T-helper 1 cell treated with Interleukin-12 subunit alpha and Interleukin-12 subunit beta and Interleukin-4 antibody, amounts not matched to agents 30 μg/mL and 1 μg/mL, for 36 hours (primary cell): ENCODE measurements around the gene NBAS.
"Not testable (repeated sequence)": the region's sequence is repeated elsewhere in the genome, so short reads cannot be mapped to it uniquely, and the experiment has no call there.

Experiments
- H3K27ac Mint-ChIP-seq: one replicate; pipeline ENCODE4 v1.8.0; 2021; ENCODE audit warnings: mild to moderate bottlenecking, mixed read lengths
- H3K27me3 Mint-ChIP-seq: one replicate; pipeline ENCODE4 v1.8.0; 2021; ENCODE audit warnings: low read depth, mixed read lengths
- H3K36me3 Mint-ChIP-seq: one replicate; pipeline ENCODE4 v1.8.0; 2021; ENCODE audit warnings: low read depth, mixed read lengths
- H3K4me1 Mint-ChIP-seq: one replicate; pipeline ENCODE4 v1.8.0; 2021; ENCODE audit warnings: low read depth, mixed read lengths
- H3K4me3 Mint-ChIP-seq: one replicate; pipeline ENCODE4 v1.8.0; 2021; ENCODE audit warnings: mild to moderate bottlenecking, moderate library complexity, mixed read lengths
- H3K9me3 Mint-ChIP-seq: one replicate; pipeline ENCODE4 v1.8.0; 2021; ENCODE audit warnings: mixed read lengths

Gene NBAS

DNA sequence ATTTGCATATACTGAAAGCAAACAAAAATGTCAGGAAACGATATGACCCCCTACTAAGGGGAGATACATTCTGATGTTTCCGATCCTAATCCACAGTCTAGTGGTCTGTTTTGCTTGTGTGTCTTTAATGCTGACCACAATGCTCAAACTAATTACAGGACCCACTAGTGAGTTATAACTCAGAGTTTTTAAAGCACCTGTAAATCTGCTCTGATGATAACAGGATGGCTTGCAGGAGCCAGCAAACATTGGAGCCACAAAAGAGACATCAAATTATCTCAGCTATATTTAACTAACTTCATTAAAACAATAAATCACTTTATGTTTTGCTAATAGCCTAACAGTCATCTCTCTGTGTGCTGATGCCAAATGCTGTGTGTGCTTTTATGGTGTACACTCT is 300.3 kb downstream of the NBAS start:
- no peaks in the 10 kb centered on the region for H3K4me1 Mint-ChIP-seq
- H3K9me3 Mint-ChIP-seq: peaks cover 14% of the 10 kb centered on the region
- no peak overlapping the region for H3K27ac Mint-ChIP-seq
- peaks cover 12% of the 10 kb centered on the region for H3K36me3 Mint-ChIP-seq
- no peaks in the 10 kb centered on the region for H3K27me3 Mint-ChIP-seq
- H3K4me3 Mint-ChIP-seq: no peak overlapping the region

GRCh38 chr2:15260196-15260595 is 300.9 kb downstream of the NBAS start:
- no peak overlapping the region for H3K4me3 Mint-ChIP-seq
- H3K4me1 Mint-ChIP-seq: no peaks in the 10 kb centered on the region
- H3K9me3 Mint-ChIP-seq: peaks cover 14% of the 10 kb centered on the region
- no peak overlapping the region for H3K27ac Mint-ChIP-seq
- peaks cover 13% of the 10 kb centered on the region for H3K36me3 Mint-ChIP-seq
- no peaks in the 10 kb centered on the region for H3K27me3 Mint-ChIP-seq

- H3K27ac Mint-ChIP-seq: no peak overlapping the region
- peaks cover 13% of the 10 kb centered on the region for H3K36me3 Mint-ChIP-seq
- H3K4me3 Mint-ChIP-seq: no peak overlapping the region
- peaks cover 14% of the 10 kb centered on the region for H3K9me3 Mint-ChIP-seq
- no peaks in the 10 kb centered on the region for H3K4me1 Mint-ChIP-seq
- H3K27me3 Mint-ChIP-seq: no peaks in the 10 kb centered on the region
Observed at GRCh38 chr2:15259356-15259756, 301.8 kb downstream of the NBAS start.

DNA sequence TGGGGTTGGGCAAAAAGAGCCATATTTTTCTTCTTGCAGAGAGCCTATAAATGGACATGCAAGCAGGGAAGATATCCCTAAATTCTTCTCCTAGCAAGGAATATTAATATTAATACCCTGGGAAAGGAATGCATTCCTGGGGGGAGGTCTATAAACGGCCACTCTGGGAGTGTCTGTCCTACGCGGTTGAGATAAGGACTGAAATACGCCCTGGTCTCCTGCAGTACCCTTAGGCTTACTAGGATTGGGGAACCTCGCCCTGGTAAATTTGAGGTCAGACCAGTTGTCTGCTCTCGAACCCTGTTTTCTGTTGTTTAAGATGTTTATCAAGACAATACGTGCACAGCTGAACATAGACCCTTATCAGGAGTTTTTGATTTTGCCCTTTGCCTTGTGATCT is 302.7 kb downstream of the NBAS start:
- not testable (repeated sequence) for H3K27me3 Mint-ChIP-seq, H3K36me3 Mint-ChIP-seq, H3K27ac Mint-ChIP-seq, H3K4me1 Mint-ChIP-seq, H3K4me3 Mint-ChIP-seq
- H3K9me3 Mint-ChIP-seq: peaks cover 14% of the 10 kb centered on the region

- H3K27me3 Mint-ChIP-seq: no peaks in the 10 kb centered on the region
- H3K4me3 Mint-ChIP-seq: no peak overlapping the region
- peaks cover 17% of the 10 kb centered on the region for H3K9me3 Mint-ChIP-seq
- peaks cover 13% of the 10 kb centered on the region for H3K36me3 Mint-ChIP-seq
- no peak overlapping the region for H3K27ac Mint-ChIP-seq
- no peaks in the 10 kb centered on the region for H3K4me1 Mint-ChIP-seq
Observed at GRCh38 chr2:15253835-15254286, 307.3 kb downstream of the NBAS start.

DNA sequence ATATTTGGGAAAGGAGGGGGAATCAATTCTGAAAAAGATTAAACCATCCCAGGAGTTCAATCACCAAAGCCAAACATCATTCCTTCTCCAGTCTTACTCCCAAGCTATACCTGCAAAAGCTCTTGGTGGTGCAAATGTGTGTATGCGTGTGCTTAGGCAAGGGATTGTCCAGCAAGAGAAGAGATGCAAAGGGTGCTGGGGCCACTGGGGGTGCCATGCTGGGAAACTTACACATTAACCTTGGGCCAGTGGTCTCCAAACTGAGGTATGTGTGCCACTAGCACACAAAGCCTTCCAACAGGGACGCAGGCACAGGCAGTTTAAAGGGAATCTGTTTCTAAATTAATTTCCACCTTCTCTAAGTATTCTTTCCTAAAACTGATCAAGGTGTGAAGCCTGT is 307.9 kb downstream of the NBAS start:
- no peak overlapping the region for H3K27ac Mint-ChIP-seq
- H3K27me3 Mint-ChIP-seq: no peaks in the 10 kb centered on the region
- no peak overlapping the region for H3K4me3 Mint-ChIP-seq
- peaks cover 14% of the 10 kb centered on the region for H3K9me3 Mint-ChIP-seq
- no peaks in the 10 kb centered on the region for H3K4me1 Mint-ChIP-seq
- peaks cover 13% of the 10 kb centered on the region for H3K36me3 Mint-ChIP-seq

- no peaks in the 10 kb centered on the region for H3K4me1 Mint-ChIP-seq
- peaks cover 17% of the 10 kb centered on the region for H3K9me3 Mint-ChIP-seq
- H3K4me3 Mint-ChIP-seq: no peak overlapping the region
- H3K36me3 Mint-ChIP-seq: peaks cover 15% of the 10 kb centered on the region
- H3K27me3 Mint-ChIP-seq: no peaks in the 10 kb centered on the region
- H3K27ac Mint-ChIP-seq: no peak overlapping the region
Observed at GRCh38 chr2:15251753-15252152, 309.4 kb downstream of the NBAS start.

- not testable (repeated sequence) for H3K27ac Mint-ChIP-seq, H3K4me1 Mint-ChIP-seq, H3K4me3 Mint-ChIP-seq, H3K27me3 Mint-ChIP-seq
- H3K36me3 Mint-ChIP-seq: peaks cover 15% of the 10 kb centered on the region
- H3K9me3 Mint-ChIP-seq: peaks cover 18% of the 10 kb centered on the region
Observed at GRCh38 chr2:15250946-15251345, 310.2 kb downstream of the NBAS start.

- H3K9me3 Mint-ChIP-seq: peaks cover 18% of the 10 kb centered on the region
- H3K27me3 Mint-ChIP-seq: no peaks in the 10 kb centered on the region
- no peak overlapping the region for H3K27ac Mint-ChIP-seq
- H3K4me1 Mint-ChIP-seq: peaks cover 6% of the 10 kb centered on the region
- peaks cover 15% of the 10 kb centered on the region for H3K36me3 Mint-ChIP-seq
- H3K4me3 Mint-ChIP-seq: no peak overlapping the region
Observed at GRCh38 chr2:15246870-15247269, 314.3 kb downstream of the NBAS start.

GRCh38 chr2:15243762-15244161 is 317.4 kb downstream of the NBAS start:
- H3K9me3 Mint-ChIP-seq: peaks cover 4% of the 10 kb centered on the region
- no peak overlapping the region for H3K27ac Mint-ChIP-seq
- H3K36me3 Mint-ChIP-seq: peaks cover 6% of the 10 kb centered on the region
- H3K27me3 Mint-ChIP-seq: no peaks in the 10 kb centered on the region
- peaks cover 6% of the 10 kb centered on the region for H3K4me1 Mint-ChIP-seq
- no peak overlapping the region for H3K4me3 Mint-ChIP-seq

DNA sequence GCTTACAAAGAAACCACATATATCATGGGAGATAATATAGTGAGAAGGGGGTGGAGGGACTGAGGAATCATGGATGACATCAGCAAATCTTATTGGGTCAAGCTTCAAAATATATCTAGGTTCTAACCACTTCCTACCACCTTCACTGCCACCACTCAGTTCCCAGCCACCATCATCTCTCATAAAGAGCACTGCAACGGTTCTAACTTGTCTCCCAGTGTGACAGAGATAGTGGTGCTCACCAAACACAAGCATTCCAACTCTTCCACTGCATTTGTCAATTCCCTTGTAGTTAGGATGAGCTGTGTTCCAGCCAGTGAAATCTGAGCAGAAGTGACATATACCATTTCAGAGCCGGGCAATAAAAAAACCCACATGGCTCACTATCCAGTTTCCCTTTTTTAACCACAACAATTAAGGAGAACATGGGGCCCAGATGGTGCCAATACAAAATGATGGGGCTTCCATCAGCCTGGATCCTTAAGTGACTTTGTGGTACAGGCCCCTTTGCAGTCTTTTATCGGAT is 318.1 kb downstream of the NBAS start:
- Mint-ChIP-seq H3K27me3 (no peaks in the 10 kb centered on the region), H3K4me1 (peaks cover 6% of the 10 kb centered on the region), H3K4me3 (no peak overlapping the region), H3K36me3 (peaks cover 6% of the 10 kb centered on the region), H3K9me3 (peaks cover 4% of the 10 kb centered on the region), H3K27ac (no peak overlapping the region)

DNA sequence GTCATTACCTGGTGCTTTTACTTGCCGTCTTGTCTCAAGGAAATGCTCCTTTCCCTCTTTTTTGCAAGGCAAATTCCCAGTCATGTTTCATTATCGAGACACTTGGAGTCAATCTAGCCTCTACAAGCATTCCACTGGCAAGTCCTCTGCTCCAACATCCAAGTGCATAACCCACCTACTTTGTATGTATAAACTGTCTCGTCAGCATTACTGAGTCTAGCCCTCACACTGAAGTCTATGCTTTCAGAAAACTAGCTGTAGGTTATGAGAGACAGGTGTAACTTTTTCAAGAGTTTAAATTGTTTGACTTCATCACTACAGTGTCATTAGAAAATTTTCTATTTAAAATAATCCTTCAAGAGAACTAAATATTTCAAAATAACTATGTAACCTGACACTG is 319.2 kb downstream of the NBAS start:
- peaks cover 3% of the 10 kb centered on the region for H3K9me3 Mint-ChIP-seq
- peaks cover 6% of the 10 kb centered on the region for H3K4me1 Mint-ChIP-seq
- H3K36me3 Mint-ChIP-seq: peaks cover 6% of the 10 kb centered on the region
- H3K4me3 Mint-ChIP-seq: no peak overlapping the region
- H3K27me3 Mint-ChIP-seq: no peaks in the 10 kb centered on the region
- H3K27ac Mint-ChIP-seq: no peak overlapping the region

- Mint-ChIP-seq H3K27ac (no peak overlapping the region), H3K27me3 (no peaks in the 10 kb centered on the region), H3K36me3 (peaks cover 7% of the 10 kb centered on the region), H3K9me3 (no peaks in the 10 kb centered on the region), H3K4me3 (no peak overlapping the region), H3K4me1 (peaks cover 6% of the 10 kb centered on the region)
Observed at GRCh38 chr2:15241201-15241600, 319.9 kb downstream of the NBAS start.

- Mint-ChIP-seq H3K27ac (no peak overlapping the region), H3K4me3 (no peak overlapping the region), H3K9me3 (no peaks in the 10 kb centered on the region), H3K27me3 (no peaks in the 10 kb centered on the region), H3K4me1 (peaks cover 3% of the 10 kb centered on the region), H3K36me3 (peaks cover 10% of the 10 kb centered on the region)
Observed at GRCh38 chr2:15238028-15238427, 323.1 kb downstream of the NBAS start.

DNA sequence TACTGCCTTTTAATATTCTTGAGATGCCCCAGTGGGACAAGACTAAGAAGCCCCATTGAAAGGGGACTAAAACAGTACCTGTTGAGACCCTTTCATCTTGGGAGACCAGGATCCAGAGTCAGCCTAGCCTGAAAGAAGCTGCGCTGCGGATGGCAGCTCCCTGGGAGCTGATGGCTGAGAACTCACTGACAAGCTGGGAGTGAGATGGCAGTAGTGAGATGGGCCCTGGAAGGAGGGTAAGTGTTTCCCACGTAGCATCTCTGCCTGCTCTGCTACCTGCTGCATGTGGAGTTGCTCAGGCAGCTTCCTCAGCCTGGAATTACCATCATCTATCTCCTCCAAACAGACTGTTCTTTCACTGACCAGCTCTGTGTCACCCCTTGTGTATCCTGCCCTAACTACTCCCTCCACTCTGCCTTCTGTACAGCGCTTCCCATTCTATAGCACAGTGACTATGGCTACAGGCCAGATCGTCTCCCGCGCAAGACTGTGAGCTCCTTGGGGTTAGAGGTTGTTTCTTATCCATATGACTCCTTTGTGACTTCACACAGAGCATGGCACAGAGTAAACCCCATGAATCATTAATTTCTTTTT is 330.4 kb downstream of the NBAS start:
- H3K4me1 Mint-ChIP-seq: no peaks in the 10 kb centered on the region
- peaks cover 11% of the 10 kb centered on the region for H3K36me3 Mint-ChIP-seq
- H3K27ac Mint-ChIP-seq: no peak overlapping the region
- no peaks in the 10 kb centered on the region for H3K9me3 Mint-ChIP-seq
- H3K4me3 Mint-ChIP-seq: no peak overlapping the region
- no peaks in the 10 kb centered on the region for H3K27me3 Mint-ChIP-seq

- Mint-ChIP-seq H3K27me3 (no peaks in the 10 kb centered on the region), H3K36me3 (peaks cover 8% of the 10 kb centered on the region), H3K27ac (no peak overlapping the region), H3K4me1 (no peaks in the 10 kb centered on the region), H3K4me3 (no peak overlapping the region), H3K9me3 (no peaks in the 10 kb centered on the region)
Observed at GRCh38 chr2:15226661-15227060, 334.5 kb downstream of the NBAS start.
